Right ventricle myocardium inferior (tissue), 1 donor: ENCODE data around the gene SLF2. TPM values are rescaled to one million over a fixed set of nuclear protein-coding genes. Genes with fewer than 3 reads are reported as not detected.

Experiments used
- ATAC-seq: fragments of 200-7000 bp; cut with Tn5 transposase; one replicate; pipeline ENCODE4 v1.9.1; 2020; ENCODE audit warnings: mild to moderate bottlenecking, moderate library complexity
- DNase-seq: peaks from one replicate; pipeline ENCODE4 v3.0.0; 2021; ENCODE audit errors: missing footprints
- intact Hi-C: fragments of 100-400 bp; cut with DNase I; formaldehyde crosslinking; loops from one replicate; pipeline ENCODE4 v1.11.0; 2022
- total RNA-seq: library from RNA; stranded (reverse); fragmentation: NEBNext Ultra II Directional; extraction: Animal tissue kit (Norgen Biotek cat#: 25700); gene quantifications from one replicate; pipeline ENCODE4 v1.2.1, GENCODE V29; 2021
- donor health status: DM: no; HTN: yes; CAD: no; lungs with severe emphysema.

SLF2 gene
- total RNA-seq, 1 donor from 2014 or later: 17.0 TPM

- no peak for DNase-seq
- ATAC-seq: no peak
- intact Hi-C loops: loop anchor here (5.0 kb wide), 1 partner anchor 47 kb away; the partner anchor contains the start of genes PDZD7 and SFXN3
These were observed 72.6 kb downstream of the SLF2 start for GRCh38 chr10:100985336-100985735.

GRCh38 chr10:100986623-100986951 is 73.8 kb downstream of the SLF2 start:
- no peak for DNase-seq
- intact Hi-C loops: loop anchor here (5.0 kb wide), 1 partner anchor 46 kb away; the partner anchor contains the start of genes PDZD7 and SFXN3
- ATAC-seq: no peak

- peak; percentile 82 for ATAC-seq
- peak; percentile 93 for DNase-seq
- intact Hi-C loops: loop anchor here (5.0 kb wide), 1 partner anchor 45 kb away; the partner anchor contains the start of genes PDZD7 and SFXN3
These were observed 74.4 kb downstream of the SLF2 start, which contains the start of the genes MRPL43 and TWNK for GRCh38 chr10:100986952-100987684. Gene MRPL43 (minus strand): TSS chr10:100987497. CDS start chr10:100987443, 54 bp downstream. Gene TWNK (plus strand): TSS chr10:100987543. CDS start chr10:100988211, 668 bp downstream.

GRCh38 chr10:100987685-100988049 is 74.9 kb downstream of the SLF2 start:
- DNase-seq: no peak
- ATAC-seq: no peak
- intact Hi-C loops: loop anchor here (5.0 kb wide), 1 partner anchor 45 kb away; the partner anchor contains the start of genes PDZD7 and SFXN3

GRCh38 chr10:100988166-100988565 is 75.4 kb downstream of the SLF2 start:
- intact Hi-C loops: loop anchor here (5.0 kb wide), 1 partner anchor 44 kb away; the partner anchor contains the start of genes PDZD7 and SFXN3
- DNase-seq (no peak), ATAC-seq (no peak)

DNA sequence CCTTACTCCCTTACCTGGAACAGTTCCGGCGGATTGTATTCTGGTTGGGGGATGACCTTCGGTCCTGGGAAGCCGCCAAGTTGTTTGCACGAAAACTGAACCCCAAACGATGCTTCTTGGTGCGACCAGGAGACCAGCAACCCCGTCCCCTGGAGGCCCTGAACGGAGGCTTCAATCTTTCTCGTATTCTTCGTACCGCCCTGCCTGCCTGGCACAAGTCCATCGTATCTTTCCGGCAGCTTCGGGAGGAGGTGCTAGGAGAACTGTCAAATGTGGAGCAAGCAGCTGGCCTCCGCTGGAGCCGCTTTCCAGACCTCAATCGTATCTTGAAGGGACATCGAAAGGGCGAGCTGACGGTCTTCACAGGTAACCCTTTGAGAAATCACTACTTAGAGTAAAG is 76.3 kb downstream of the SLF2 start:
- intact Hi-C loops: loop anchor here (5.0 kb wide), 1 partner anchor 43 kb away; the partner anchor contains the start of genes PDZD7 and SFXN3
- no peak for DNase-seq
- no peak for ATAC-seq

- intact Hi-C loops: loop anchor here (1.0 to 2.0 kb wide), 2 partner anchors 20 to 75 kb away; no protein-coding TSS in a partner anchor
- ATAC-seq (no peak), DNase-seq (no peak)
These were observed 81.4 kb downstream of the SLF2 start for GRCh38 chr10:100993986-100994708.

DNA sequence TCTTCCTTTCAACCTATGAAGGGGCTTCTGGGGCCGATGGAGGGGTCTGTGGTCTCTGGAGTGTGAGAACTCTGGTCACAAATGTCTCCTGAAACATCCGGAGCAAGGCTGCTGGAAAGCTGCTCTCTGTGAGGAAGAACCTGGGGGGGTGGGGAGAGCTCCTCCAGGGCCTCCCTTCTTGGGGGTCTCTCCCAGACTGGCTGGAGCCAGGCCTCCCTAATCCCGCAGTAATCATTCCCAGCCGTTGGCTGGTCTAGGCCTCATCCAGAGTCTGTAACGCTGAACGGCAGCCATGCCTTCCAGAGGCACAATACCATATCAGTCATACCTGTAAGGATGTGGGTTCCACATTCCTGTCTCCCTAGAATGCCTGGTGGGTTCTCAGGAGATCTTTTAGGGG is 82.4 kb downstream of the SLF2 start:
- intact Hi-C loops: loop anchor here (2.0 kb wide), 1 partner anchor 74 kb away; no protein-coding TSS in a partner anchor
- DNase-seq (no peak), ATAC-seq (no peak)

- intact Hi-C loops: no loop called here
- DNase-seq: no peak
- ATAC-seq: no peak
These were observed 84.1 kb downstream of the SLF2 start for GRCh38 chr10:100996678-100997359.

DNA sequence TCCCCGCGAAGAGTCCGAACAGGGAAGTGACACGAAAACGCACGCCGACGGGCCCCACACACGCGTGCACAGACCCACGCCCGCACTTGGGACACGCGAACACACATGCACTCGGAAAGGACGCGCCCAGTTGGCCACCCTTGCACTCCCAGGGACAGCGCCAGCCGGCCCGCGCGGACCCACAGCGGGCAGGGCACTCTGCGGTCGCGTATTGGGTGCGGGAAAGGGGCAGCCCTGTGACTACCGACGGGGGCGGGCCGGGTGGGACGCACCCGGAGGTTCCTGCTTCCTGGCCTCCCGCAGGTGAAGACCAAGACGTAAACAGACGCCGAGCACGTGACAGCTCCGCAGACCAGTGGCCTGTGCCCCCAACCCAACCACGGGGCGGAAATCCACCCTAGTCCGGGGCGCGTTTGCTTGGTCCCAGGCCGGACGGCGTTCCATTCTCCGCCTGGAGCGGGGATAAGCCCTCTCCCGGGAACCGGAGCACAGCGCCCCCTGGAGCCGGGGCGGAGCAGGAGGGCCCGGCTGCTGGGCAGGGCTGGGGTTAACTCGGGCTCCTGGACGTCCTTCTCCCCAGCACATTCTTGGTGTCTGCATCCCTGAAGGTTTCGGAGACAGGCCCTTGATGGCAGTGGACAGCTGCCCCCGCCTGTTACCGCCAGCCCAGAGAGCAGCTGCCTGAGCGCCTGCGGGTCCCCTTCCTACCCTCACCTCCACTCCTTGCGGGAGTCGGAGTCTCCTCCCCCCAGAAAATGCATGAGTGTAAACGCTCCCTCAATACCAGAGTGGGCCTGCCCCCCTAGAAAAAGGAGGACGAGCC is 84.8 kb downstream of the SLF2 start:
- intact Hi-C loops: no loop called here
- ATAC-seq: peak; percentile 47

GRCh38 chr10:100998183-100998990 is 85.6 kb downstream of the SLF2 start:
- ATAC-seq: peak; percentile 55
- peak; percentile 89 for DNase-seq
- intact Hi-C loops: no loop called here

More for the DNA sequence above, 84.8 kb downstream of the SLF2 start:
- peak; percentile 89 for DNase-seq

- intact Hi-C loops: loop anchor here (1.0 kb wide), 1 partner anchor 13 kb away; no protein-coding TSS in a partner anchor
- DNase-seq (peak; percentile 93), ATAC-seq (peak; percentile 78)
These were observed 86.4 kb downstream of the SLF2 start for GRCh38 chr10:100998991-100999741.

- ATAC-seq (no peak), DNase-seq (no peak)
- intact Hi-C loops: loop anchor here (1.0 kb wide), 1 partner anchor 13 kb away; no protein-coding TSS in a partner anchor
These were observed 87.0 kb downstream of the SLF2 start, which contains the start of gene LZTS2 for GRCh38 chr10:100999742-101000126. Gene LZTS2 (plus strand): TSS chr10:100999808. CDS start chr10:101002539, 2,731 bp downstream.

GRCh38 chr10:101000127-101000914 is 87.6 kb downstream of the SLF2 start:
- intact Hi-C loops: no loop called here
- DNase-seq (no peak), ATAC-seq (no peak)

DNA sequence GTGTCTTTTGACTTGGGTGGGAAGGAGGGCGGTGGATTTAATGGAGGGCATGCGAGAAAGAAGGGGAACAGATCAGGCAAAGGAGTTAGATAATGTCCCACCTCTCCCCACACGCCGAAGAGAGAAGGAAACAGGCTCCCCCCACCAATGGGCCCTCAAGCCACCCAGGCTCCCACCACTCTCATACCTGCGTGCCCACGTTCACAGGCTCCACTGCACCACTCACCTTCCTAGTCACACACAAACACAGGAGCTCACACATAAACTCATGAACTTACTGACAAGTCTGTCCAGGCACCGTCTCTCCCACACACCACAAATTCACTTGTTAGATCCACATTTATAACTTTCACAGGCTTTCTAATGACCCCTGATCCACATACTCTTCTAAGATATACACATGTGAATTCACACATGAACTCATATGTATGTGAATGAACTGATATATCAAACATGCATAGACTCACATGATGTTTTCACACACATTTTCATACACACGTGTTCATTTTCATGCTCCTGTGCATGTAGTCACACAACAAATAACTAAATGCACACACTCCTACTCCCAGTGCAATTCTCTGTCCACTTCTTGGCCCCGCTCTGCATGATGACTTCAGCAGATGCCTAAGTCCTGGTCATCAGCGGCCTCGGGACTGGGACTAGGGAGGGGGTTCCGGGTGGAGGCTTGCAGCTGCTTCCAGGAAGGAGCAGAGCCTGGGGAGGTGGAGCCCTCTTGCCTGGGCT is 88.3 kb downstream of the SLF2 start:
- DNase-seq (peak; percentile 91), ATAC-seq (peak; percentile 52)
- intact Hi-C loops: no loop called here
